Activated CD8-positive, alpha-beta memory T cell treated with anti-CD3 and anti-CD28 coated beads for 4 hours (primary cell): ENCODE measurements around the gene PRPSAP1.
A peak's percentile ranks its signal among the peaks of the same experiment; 100 is the strongest.
"Not testable (repeated sequence)": the region's sequence is repeated elsewhere in the genome, so short reads cannot be mapped to it uniquely, and the experiment has no call there.

Source experiments
- DNase-seq, 2 donors: peaks; one replicate each; pipeline ENCODE4 v3.0.0-alpha.2; 2020; ENCODE audit warnings: low read depth in 2 of 2

PRPSAP1 gene

GRCh38 chr17:76277300-76278267 is 76.1 kb downstream of the PRPSAP1 start:
- no peak for DNase-seq

GRCh38 chr17:76276461-76277299 is 77.0 kb downstream of the PRPSAP1 start:
- DNase-seq = no peak

GRCh38 chr17:76276069-76276431 is 77.7 kb downstream of the PRPSAP1 start:
- DNase-seq = no peak

GRCh38 chr17:76275382-76276068 is 78.2 kb downstream of the PRPSAP1 start:
- no peak for DNase-seq

- no peak for DNase-seq
Observed at GRCh38 chr17:76274112-76274956, 79.4 kb downstream of the PRPSAP1 start.

GRCh38 chr17:76273445-76274111 is 80.1 kb downstream of the PRPSAP1 start:
- DNase-seq = no peak

- peak in 1 of 2 donors; percentile 47 for DNase-seq
Observed at GRCh38 chr17:76272541-76273444, 80.9 kb downstream of the PRPSAP1 start.

GRCh38 chr17:76271669-76272540 is 81.8 kb downstream of the PRPSAP1 start:
- peak; percentile 66 to 82 for DNase-seq

- DNase-seq = no peak
Observed at GRCh38 chr17:76270770-76271668, 82.7 kb downstream of the PRPSAP1 start.

- no peak for DNase-seq
Observed at GRCh38 chr17:76270127-76270592, 83.6 kb downstream of the PRPSAP1 start.

- DNase-seq = no peak
Observed at GRCh38 chr17:76268991-76269981, 84.4 kb downstream of the PRPSAP1 start.

GRCh38 chr17:76268015-76268749 is 85.5 kb downstream of the PRPSAP1 start:
- DNase-seq = peak; percentile 42 to 68

- not testable (repeated sequence) for DNase-seq
Observed at GRCh38 chr17:76267581-76268001, 86.1 kb downstream of the PRPSAP1 start.

GRCh38 chr17:76267051-76267576 is 86.6 kb downstream of the PRPSAP1 start:
- DNase-seq = no peak
